H9 (cell line): Measurements from ENCODE around the gene CLDN10. TPM values are rescaled to one million over a fixed set of nuclear protein-coding genes. Genes with fewer than 3 reads are reported as not detected.

Experiments used
- DNase-seq: peaks from one replicate; pipeline ENCODE4 v3.0.0-alpha.2; 2017
- H2AFZ ChIP-seq: one replicate; pipeline ENCODE4 v1.6.1; 2013; ENCODE audit warnings: mild to moderate bottlenecking, low read length, control low read depth, moderate library complexity
- H2AK5ac ChIP-seq: 2 replicates; pipeline ENCODE4 v1.6.1; 2013; ENCODE audit warnings: low read length, control low read depth, mixed read lengths; ENCODE audit not compliant: insufficient read length
- H2BK120ac ChIP-seq: one replicate; pipeline ENCODE4 v1.6.1; 2013; ENCODE audit warnings: low read depth, mild to moderate bottlenecking, low read length, control low read depth, inconsistent platforms; ENCODE audit not compliant: poor library complexity, severe bottlenecking
- H2BK12ac ChIP-seq: 2 replicates; pipeline ENCODE4 v1.6.1; 2013; ENCODE audit warnings: low read length, control low read depth, mixed read lengths, low read depth; ENCODE audit not compliant: insufficient read length
- H2BK15ac ChIP-seq: 2 replicates; pipeline ENCODE4 v1.6.1; 2013; ENCODE audit warnings: low read depth, low read length, control low read depth
- H2BK20ac ChIP-seq: one replicate; pipeline ENCODE4 v1.6.1; 2013; ENCODE audit warnings: low read depth, mild to moderate bottlenecking, low read length, control low read depth, inconsistent platforms; ENCODE audit not compliant: poor library complexity, severe bottlenecking
- H2BK5ac ChIP-seq: 2 replicates; pipeline ENCODE4 v1.6.1; 2013; ENCODE audit warnings: low read length, control low read depth, mixed read lengths; ENCODE audit not compliant: insufficient read length
- H3K14ac ChIP-seq: 2 replicates; pipeline ENCODE4 v1.6.1; 2013; ENCODE audit warnings: low read length, control low read depth; ENCODE audit not compliant: insufficient read depth
- H3K18ac ChIP-seq: 2 replicates; pipeline ENCODE4 v1.6.1; 2013; ENCODE audit warnings: low read depth, mild to moderate bottlenecking, mixed read lengths, low read length, control low read depth; ENCODE audit not compliant: insufficient read length
- H3K23ac ChIP-seq: 2 replicates; pipeline ENCODE4 v1.6.1; 2013; ENCODE audit warnings: low read length, control low read depth, mixed read lengths, low read depth; ENCODE audit not compliant: insufficient read length
- H3K23me2 ChIP-seq: 2 replicates; pipeline ENCODE4 v1.6.1; 2013; ENCODE audit warnings: low read depth, mild to moderate bottlenecking, mixed read lengths, low read length, control low read depth; ENCODE audit not compliant: insufficient read length, poor library complexity, severe bottlenecking
- H3K27ac ChIP-seq: 2 replicates; pipeline ENCODE4 v1.5.1; 2013; ENCODE audit warnings: low read length, control low read depth, mixed read lengths, low read depth; ENCODE audit not compliant: insufficient read length
- H3K27me3 ChIP-seq: 2 replicates; pipeline ENCODE4 v1.6.1; 2013; ENCODE audit warnings: low read length, control low read depth, inconsistent platforms; ENCODE audit not compliant: insufficient read depth
- H3K4ac ChIP-seq: 2 replicates; pipeline ENCODE4 v1.6.1; 2013; ENCODE audit warnings: low read depth, mild to moderate bottlenecking, control low read depth, inconsistent platforms, low read length, moderate library complexity
- H3K4me1 ChIP-seq: 2 replicates; pipeline ENCODE4 v1.6.1; 2013; ENCODE audit warnings: low read length, control low read depth, inconsistent platforms; ENCODE audit not compliant: insufficient read depth
- H3K4me2 ChIP-seq: 2 replicates; pipeline ENCODE4 v1.6.1; 2013; ENCODE audit warnings: low read length, control low read depth, mixed read lengths; ENCODE audit not compliant: insufficient read length, insufficient read depth
- H3K56ac ChIP-seq: 2 replicates; pipeline ENCODE4 v1.6.1; 2013; ENCODE audit warnings: low read depth, mild to moderate bottlenecking, mixed read lengths, low read length, control low read depth; ENCODE audit not compliant: insufficient read length
- H3K79me1 ChIP-seq: 2 replicates; pipeline ENCODE4 v1.6.1; 2013; ENCODE audit warnings: low read depth, mild to moderate bottlenecking, moderate library complexity, low read length, control low read depth, inconsistent platforms; ENCODE audit not compliant: insufficient read depth, poor library complexity, severe bottlenecking
- H3K79me2 ChIP-seq: 2 replicates; pipeline ENCODE4 v1.6.1; 2013; ENCODE audit warnings: low read length, control low read depth, inconsistent platforms; ENCODE audit not compliant: insufficient read depth
- H3K9ac ChIP-seq: 2 replicates; pipeline ENCODE4 v1.6.1; 2013; ENCODE audit warnings: low read length, control low read depth, mixed read lengths; ENCODE audit not compliant: insufficient read length; ENCODE audit errors: extremely low read depth
- H3K9me3 ChIP-seq: one replicate; pipeline ENCODE4 v1.6.1; 2013; ENCODE audit warnings: low read depth, low read length, inconsistent platforms; ENCODE audit not compliant: control insufficient read depth
- H3T11ph ChIP-seq: one replicate; pipeline ENCODE4 v1.6.1; 2013; ENCODE audit warnings: mild to moderate bottlenecking, low read length, control low read depth, inconsistent platforms
- H4K20me1 ChIP-seq: one replicate; pipeline ENCODE4 v1.6.1; 2013; ENCODE audit not compliant: control insufficient read depth, insufficient read length, insufficient read depth
- H4K5ac ChIP-seq: 2 replicates; pipeline ENCODE4 v1.6.1; 2013; ENCODE audit warnings: low read depth, mild to moderate bottlenecking, mixed read lengths, low read length, control low read depth; ENCODE audit not compliant: insufficient read length
- H4K8ac ChIP-seq: replicated peaks from 2 replicates; pipeline ENCODE4 v1.6.1; 2013; ENCODE audit warnings: low read length, control low read depth, mixed read lengths, low read depth; ENCODE audit not compliant: insufficient read length
- H4K91ac ChIP-seq: 2 replicates; pipeline ENCODE4 v1.6.1; 2013; ENCODE audit warnings: low read depth, mild to moderate bottlenecking, moderate library complexity, mixed read lengths, low read length, control low read depth; ENCODE audit not compliant: insufficient read length
- H3K27ac Mint-ChIP-seq, 3 experiments: 2 replicates in 2 of 3; 3 replicates in 1 of 3; pipeline ENCODE4 v1.8.0; 2020 to 2021; ENCODE audit warnings: mixed read lengths in 3 of 3, mild to moderate bottlenecking in 1 of 3, moderate library complexity in 1 of 3
- H3K27me3 Mint-ChIP-seq: 2 replicates; pipeline ENCODE4 v1.8.0; 2021; ENCODE audit warnings: low read depth, mild to moderate bottlenecking, moderate library complexity, mixed read lengths
- H3K36me3 Mint-ChIP-seq, 3 experiments: 2 replicates in 2 of 3; 3 replicates in 1 of 3; pipeline ENCODE4 v1.8.0; 2020 to 2021; ENCODE audit warnings: low read depth in 3 of 3, mixed read lengths in 3 of 3; ENCODE audit not compliant: insufficient read depth in 1 of 3
- H3K4me1 Mint-ChIP-seq, 2 experiments: 2 replicates each; pipeline ENCODE4 v1.8.0; 2020; ENCODE audit warnings: mixed read lengths in 2 of 2
- H3K4me3 Mint-ChIP-seq, 2 experiments: 2 replicates in 1 of 2; 3 replicates in 1 of 2; pipeline ENCODE4 v1.8.0; 2020 to 2021; ENCODE audit warnings: mild to moderate bottlenecking in 2 of 2, mixed read lengths in 2 of 2, moderate library complexity in 1 of 2
- H3K9me3 Mint-ChIP-seq, 2 experiments: 2 replicates in 1 of 2; 3 replicates in 1 of 2; pipeline ENCODE4 v1.8.0; 2020; ENCODE audit warnings: mild to moderate bottlenecking in 2 of 2, mixed read lengths in 2 of 2, moderate library complexity in 1 of 2
- CTCF ChIP-seq: fragments of 200-600 bp; sonication (generic); conservative IDR thresholded peaks from 3 replicates; pipeline ENCODE4 v1.8.0; 2021; ENCODE audit warnings: antibody characterized with exemption, mild to moderate bottlenecking
- WGBS: extraction: QIAGEN DNeasy Blood & Tissue Kit; methylation state at CpG from one replicate; pipeline ENCODE4 v1.1.7; 2013; ENCODE audit warnings: missing lambda C conversion rate, low lambda C conversion rate, mixed read lengths; ENCODE audit not compliant: insufficient read length; ENCODE audit errors: extremely low coverage; 5-methylcytosine and 5-hydroxymethylcytosine counted together
- long read RNA-seq: library from polyadenylated mRNA; unstranded; transcript quantifications from one replicate; pipeline ENCODE4 v2.0.0, GENCODE V29; 2020
- total RNA-seq: library from RNA; stranded (reverse); gene quantifications from 2 replicates; pipeline ENCODE4 v1.2.1, GENCODE V29; 2021

Gene CLDN10
- total RNA-seq: 20.7 and 20.9 TPM in 2 replicates
- long read RNA-seq, transcript CLDN10-201 (5 exons, 949 nt): major isoform, 75 of 93 reads
- long read RNA-seq, partial matches to known transcripts: 3 of 93 reads
- long read RNA-seq, other reads (novel, unspliced or antisense): 15 of 93 reads

GRCh38 chr13:95552539-95553441 is at the start of gene CLDN10:
CLDN10 (plus strand) TSS chr13:95552720; CDS start chr13:95552754, 34 bp downstream.
- Histone ChIP-seq H3K18ac (peak within 1 kb of the TSS; percentile 2), H3K14ac (peak within 1 kb of the TSS; percentile 74), H3K23ac (no peak within 1 kb of the TSS), H3K27ac (no peak within 1 kb of the TSS), H3T11ph (no peak within 1 kb of the TSS), H2BK20ac (no peak within 1 kb of the TSS), H3K23me2 (peaks cover 18% of the 10 kb centered on the region), H4K20me1 (no peaks in the 10 kb centered on the region), H2AFZ (peak within 1 kb of the TSS; percentile 61), H2AK5ac (no peak within 1 kb of the TSS), H3K4me2 (peak within 1 kb of the TSS; percentile 91), H3K79me1 (no peaks in the 10 kb centered on the region), H4K8ac (no peak within 1 kb of the TSS), H3K4ac (no peak within 1 kb of the TSS), H3K56ac (no peak within 1 kb of the TSS), H3K27me3 (no peaks in the 10 kb centered on the region), H4K91ac (no peak within 1 kb of the TSS), H2BK15ac (no peak within 1 kb of the TSS), H2BK12ac (no peak within 1 kb of the TSS), H4K5ac (no peak within 1 kb of the TSS), H3K4me1 (0 out of 2 replicates have a peak, but pooled peaks cover 7% of the 10 kb centered on the region), H2BK120ac (no peak within 1 kb of the TSS), H3K9me3 (no peaks in the 10 kb centered on the region), H3K79me2 (no peaks in the 10 kb centered on the region), H3K9ac (peak within 1 kb of the TSS; percentile 46), H2BK5ac (no peak within 1 kb of the TSS)
- Mint-ChIP-seq H3K4me3 (peak within 1 kb of the TSS; percentile 78 to 95), H3K4me1 (peaks cover 30 to 44% of the 10 kb centered on the region in 2 experiments), H3K36me3 (peaks cover 0 to 6% (median 0%) of the 10 kb centered on the region in 3 experiments; a peak in 2 of 7 replicates), H3K9me3 (no peaks in the 10 kb centered on the region), H3K27ac (no peak within 1 kb of the TSS), H3K27me3 (peaks cover 28% of the 10 kb centered on the region)
- peak; percentile 79 for TF ChIP-seq CTCF
- no CpG with 5 or more reads among the region's 70 CpGs for WGBS
- DNase-seq: peak; percentile 92
